Measurements from ENCODE around the gene GABBR2. TPM values are rescaled to one million over a fixed set of nuclear protein-coding genes. Genes with fewer than 3 reads are reported as not detected.

Gene GABBR2
- total and polyA plus RNA-seq, 2 of the 8 experiments (the other 6 are each of a cell fraction or from before 2014, with no cell fraction given) = 0.50 to 1.2 TPM

- no peak overlapping the region for H4K91ac ChIP-seq (replicated peaks; ENCODE audit: insufficient read length, low read length)
- 80% methylated on average over 1 of the region's 1 CpG; no CpG with 5 or more reads in 1 of the 2 experiments for WGBS, 2 experiments (ENCODE audit: extremely low coverage in 1 of 2, insufficient coverage in 1 of 2, insufficient read length in 1 of 2, insufficient replicate concordance in 2 of 2, low coverage in 1 of 2, low lambda C conversion rate in 2 of 2, missing lambda C conversion rate in 1 of 2)
- no peak overlapping the region for H3K4me3 ChIP-seq (ENCODE audit: extremely low read depth in 1 of 4, insufficient read depth in 2 of 4, low read depth in 3 of 4, low read length in 4 of 4)
- no peaks in the 10 kb centered on the region for H3K79me1 ChIP-seq (ENCODE audit: low read depth, low read length)
- H3K4ac ChIP-seq (replicated peaks; ENCODE audit: insufficient read length, low read depth, low read length) = no peak overlapping the region
- DNase-seq (ENCODE audit: low read depth in 1 of 2, low spot score in 2 of 2) (no peak), FAIRE-seq (no peak)
- no peak overlapping the region for H2BK12ac ChIP-seq (ENCODE audit: low read depth, low read length)
- H3K9ac ChIP-seq (replicated peaks in 1 of 4; ENCODE audit: extremely low read depth in 1 of 4, low read depth in 3 of 4, low read length in 3 of 4) = no peak overlapping the region
- H2BK120ac ChIP-seq (replicated peaks; ENCODE audit: low read depth, low read length) = no peak overlapping the region
- H4K20me1 ChIP-seq (replicated peaks in 1 of 2; ENCODE audit: control insufficient read depth in 1 of 2, insufficient read depth in 2 of 2, low read length in 2 of 2) = no peaks in the 10 kb centered on the region
- H4K8ac ChIP-seq (ENCODE audit: extremely low read depth, insufficient read depth, low read length) = no peak overlapping the region
- H2BK15ac ChIP-seq (ENCODE audit: low read length) = no peak overlapping the region
- H3K4me2 ChIP-seq (ENCODE audit: insufficient read depth in 1 of 2, low read depth in 2 of 2, low read length in 2 of 2) = no peak overlapping the region
- ChIA-PET POLR2A (ENCODE audit: partially characterized antibody) (no interaction called here), CTCF (ENCODE audit: partially characterized antibody) (interaction anchor here (1.0 to 1.3 kb wide), 5 partner anchors 15 to 246 kb away, joined by 3 to 4 read pairs (median 3); no protein-coding TSS in a partner anchor)
- H2BK20ac ChIP-seq (ENCODE audit: low read length) = no peak overlapping the region
- no peak overlapping the region for H2AK5ac ChIP-seq (ENCODE audit: low read depth, low read length)
- H2AFZ ChIP-seq (ENCODE audit: low read length) = no peak overlapping the region
- no peak overlapping the region for H3K56ac ChIP-seq (replicated peaks; ENCODE audit: insufficient read length, low read depth, low read length)
- H3K4me1 ChIP-seq (replicated peaks in 1 of 4; ENCODE audit: control insufficient read depth in 3 of 4, insufficient read depth in 4 of 4, low read length in 3 of 4) = no peaks in the 10 kb centered on the region; a peak in 1 of 7 replicates
- H3K79me2 ChIP-seq (ENCODE audit: control insufficient read depth in 1 of 2, insufficient read depth in 2 of 2, low read length in 2 of 2) = no peaks in the 10 kb centered on the region
- H4K5ac ChIP-seq (ENCODE audit: insufficient read length, low read depth, low read length) = no peak overlapping the region
- no peaks in the 10 kb centered on the region; the same call in 1 of the 2 replicates for H3K23me2 ChIP-seq (ENCODE audit: low read depth, low read length)
- TF ChIP-seq PHF8 (conservative IDR thresholded peaks at IDR 0.05; ENCODE audit: low read depth, low read length) (no peak), RAD21 (IDR thresholded peaks at IDR 0.05 in 1 of 2, conservative IDR thresholded peaks at IDR 0.05 in 1 of 2; ENCODE audit: low read depth in 2 of 2, low read length in 2 of 2) (peak; percentile 7 to 25; a peak in 2 of 4 replicates), SAP30 (IDR thresholded peaks at IDR 0.05; ENCODE audit: insufficient read depth, insufficient replicate concordance, low read length) (no peak), TAF7 (optimal IDR thresholded peaks at IDR 0.05; ENCODE audit: borderline replicate concordance, low read depth, low read length) (no peak), KDM4A (IDR thresholded peaks at IDR 0.05; ENCODE audit: low read depth, low read length, severe bottlenecking) (no peak), RBBP5 (IDR thresholded peaks at IDR 0.05; ENCODE audit: borderline replicate concordance, low read depth, low read length) (no peak)
- TF ChIP-seq, protein P1, sequence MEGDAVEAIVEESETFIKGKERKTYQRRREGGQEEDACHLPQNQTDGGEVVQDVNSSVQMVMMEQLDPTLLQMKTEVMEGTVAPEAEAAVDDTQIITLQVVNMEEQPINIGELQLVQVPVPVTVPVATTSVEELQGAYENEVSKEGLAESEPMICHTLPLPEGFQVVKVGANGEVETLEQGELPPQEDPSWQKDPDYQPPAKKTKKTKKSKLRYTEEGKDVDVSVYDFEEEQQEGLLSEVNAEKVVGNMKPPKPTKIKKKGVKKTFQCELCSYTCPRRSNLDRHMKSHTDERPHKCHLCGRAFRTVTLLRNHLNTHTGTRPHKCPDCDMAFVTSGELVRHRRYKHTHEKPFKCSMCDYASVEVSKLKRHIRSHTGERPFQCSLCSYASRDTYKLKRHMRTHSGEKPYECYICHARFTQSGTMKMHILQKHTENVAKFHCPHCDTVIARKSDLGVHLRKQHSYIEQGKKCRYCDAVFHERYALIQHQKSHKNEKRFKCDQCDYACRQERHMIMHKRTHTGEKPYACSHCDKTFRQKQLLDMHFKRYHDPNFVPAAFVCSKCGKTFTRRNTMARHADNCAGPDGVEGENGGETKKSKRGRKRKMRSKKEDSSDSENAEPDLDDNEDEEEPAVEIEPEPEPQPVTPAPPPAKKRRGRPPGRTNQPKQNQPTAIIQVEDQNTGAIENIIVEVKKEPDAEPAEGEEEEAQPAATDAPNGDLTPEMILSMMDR (IDR thresholded peaks at IDR 0.05; ENCODE audit: control extremely low read depth in 1 of 3, insufficient read depth in 1 of 3, low read depth in 1 of 3, low read length in 3 of 3) = peak in 1 of 3 experiments; percentile 38; a peak in 1 of 4 replicates
- peaks cover 0 to 8% of the 10 kb centered on the region in 2 experiments; a peak in 2 of 4 replicates for H3K9me3 ChIP-seq (ENCODE audit: insufficient read depth in 2 of 2, low read depth in 1 of 2, low read length in 1 of 2)
- H2BK5ac ChIP-seq (ENCODE audit: low read depth, low read length) = no peak overlapping the region
- H3K27ac ChIP-seq (ENCODE audit: low read depth, low read length) = no peak overlapping the region
- H3K18ac ChIP-seq (ENCODE audit: extremely low read depth, low read length) = no peak overlapping the region
- no peaks in the 10 kb centered on the region for H3K36me3 ChIP-seq (ENCODE audit: control insufficient read depth in 2 of 4, insufficient read depth in 4 of 4, low read length in 3 of 4)
- H3K27me3 ChIP-seq (replicated peaks in 1 of 4; ENCODE audit: control insufficient read depth in 3 of 4, extremely low read depth in 1 of 4, insufficient read depth in 3 of 4, low read length in 3 of 4) = no peaks in the 10 kb centered on the region
- no peak overlapping the region for H3K23ac ChIP-seq (ENCODE audit: insufficient read length)
- no peak overlapping the region for H3K14ac ChIP-seq (ENCODE audit: insufficient read length)
These were observed 170.5 kb downstream of the GABBR2 start for GRCh38 chr9:98538203-98538602.

All from H1 (cell line).